T-helper 22 cell (primary cell): Measurements from ENCODE around the gene UMPS.
"Not testable (repeated sequence)": the region's sequence is repeated elsewhere in the genome, so short reads cannot be mapped to it uniquely, and the experiment has no call there.

Experiments used
- DNase-seq: peaks from one replicate; pipeline ENCODE4 v3.0.0-alpha.2; 2020; ENCODE audit warnings: low read depth

UMPS gene

GRCh38 chr3:124780356-124780755 is 50.1 kb downstream of the UMPS start:
- no peak for DNase-seq

DNA sequence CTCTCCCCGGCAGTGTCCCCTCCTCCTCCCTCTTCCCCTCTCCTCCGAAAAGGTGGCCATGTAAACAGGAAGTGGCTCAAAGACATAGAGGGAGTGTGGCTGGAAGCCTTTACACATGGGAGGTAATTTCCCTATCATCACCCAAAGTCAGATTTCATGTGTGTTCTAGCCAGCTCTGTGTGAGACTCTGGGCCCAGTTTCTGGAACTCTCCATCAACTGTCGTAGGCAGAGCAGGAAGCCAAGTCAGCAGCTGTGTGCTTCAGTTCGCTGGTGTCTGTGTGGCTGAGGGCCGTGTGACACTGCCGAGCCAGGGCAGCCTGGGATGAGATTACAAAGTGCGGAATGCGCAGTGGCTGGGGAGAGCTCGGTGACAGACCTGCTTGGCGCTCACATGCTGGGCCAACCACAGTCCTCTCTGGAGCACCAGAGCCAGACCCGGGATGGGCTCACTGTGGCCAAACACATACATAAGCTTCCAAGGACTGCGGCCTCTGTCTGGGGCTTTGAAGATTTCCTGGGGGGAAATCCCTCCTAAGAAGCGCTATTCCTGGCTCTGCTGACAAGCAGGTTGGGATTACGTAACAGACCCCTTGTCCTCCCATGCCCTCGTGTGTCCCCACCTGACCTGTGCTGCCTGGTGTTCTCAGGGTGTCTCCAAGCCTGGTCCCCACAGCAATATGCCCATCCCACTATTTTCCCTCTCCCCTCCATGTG is 50.7 kb downstream of the UMPS start:
- no peak for DNase-seq

DNA sequence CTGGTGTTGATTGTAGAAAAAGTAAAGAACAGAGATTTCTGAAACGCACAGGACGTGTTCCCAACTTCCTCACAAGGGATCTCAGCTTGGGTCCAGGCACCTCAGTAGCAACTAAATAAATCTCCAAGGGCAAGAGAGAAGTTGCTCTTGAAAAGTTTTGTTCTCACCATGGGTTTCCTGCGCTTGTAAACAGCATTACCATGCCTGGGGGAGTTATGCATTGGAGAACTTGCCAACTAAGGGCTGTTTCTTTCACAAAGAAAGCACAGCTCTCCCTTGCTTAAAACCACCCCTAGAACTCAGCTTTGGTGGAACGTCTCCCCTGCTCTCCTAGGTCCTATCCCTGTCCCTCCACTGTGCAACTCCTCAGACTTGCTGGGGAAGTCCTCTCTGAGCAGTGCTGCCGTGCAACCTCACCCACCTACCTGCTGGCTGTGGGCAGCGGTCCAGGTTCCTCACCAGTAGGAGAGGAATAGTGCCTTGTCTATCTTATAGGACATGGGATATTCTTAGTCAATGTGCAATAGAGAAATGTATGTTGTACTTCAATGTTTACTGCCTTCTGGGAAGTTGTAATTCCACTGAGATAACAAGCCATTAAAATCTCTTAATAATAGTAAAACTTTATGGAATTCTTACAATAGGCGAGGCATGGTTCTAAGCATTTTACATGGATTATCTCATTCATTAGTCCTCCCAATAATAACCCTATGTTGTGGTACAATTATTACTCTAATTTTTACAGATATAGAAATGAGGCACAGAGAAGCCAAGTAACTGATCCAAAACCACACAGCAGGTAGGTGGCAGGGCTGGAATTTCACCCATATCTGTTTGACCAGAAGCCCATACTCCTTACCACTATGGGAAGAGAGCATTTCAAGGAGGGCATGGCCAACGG is 51.5 kb downstream of the UMPS start:
- no peak for DNase-seq

DNA sequence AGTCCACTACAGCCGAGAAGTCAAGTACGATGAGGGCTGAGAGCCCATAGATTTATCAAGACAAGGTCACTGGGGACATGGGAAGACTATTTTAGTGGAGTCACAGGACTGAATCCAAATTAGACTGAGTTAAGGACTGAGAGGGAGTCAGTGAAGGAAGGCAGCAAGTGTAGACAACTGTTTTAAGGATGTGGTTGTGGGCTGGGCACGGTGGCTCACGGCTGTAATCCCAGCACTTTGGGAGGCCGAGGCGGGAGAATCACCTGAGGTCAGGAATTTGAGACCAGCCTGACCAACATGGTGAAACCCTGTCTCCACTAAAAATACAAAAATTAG is 52.1 kb downstream of the UMPS start:
- DNase-seq: not testable (repeated sequence)

GRCh38 chr3:124783696-124784095 is 53.4 kb downstream of the UMPS start:
- no peak for DNase-seq

DNA sequence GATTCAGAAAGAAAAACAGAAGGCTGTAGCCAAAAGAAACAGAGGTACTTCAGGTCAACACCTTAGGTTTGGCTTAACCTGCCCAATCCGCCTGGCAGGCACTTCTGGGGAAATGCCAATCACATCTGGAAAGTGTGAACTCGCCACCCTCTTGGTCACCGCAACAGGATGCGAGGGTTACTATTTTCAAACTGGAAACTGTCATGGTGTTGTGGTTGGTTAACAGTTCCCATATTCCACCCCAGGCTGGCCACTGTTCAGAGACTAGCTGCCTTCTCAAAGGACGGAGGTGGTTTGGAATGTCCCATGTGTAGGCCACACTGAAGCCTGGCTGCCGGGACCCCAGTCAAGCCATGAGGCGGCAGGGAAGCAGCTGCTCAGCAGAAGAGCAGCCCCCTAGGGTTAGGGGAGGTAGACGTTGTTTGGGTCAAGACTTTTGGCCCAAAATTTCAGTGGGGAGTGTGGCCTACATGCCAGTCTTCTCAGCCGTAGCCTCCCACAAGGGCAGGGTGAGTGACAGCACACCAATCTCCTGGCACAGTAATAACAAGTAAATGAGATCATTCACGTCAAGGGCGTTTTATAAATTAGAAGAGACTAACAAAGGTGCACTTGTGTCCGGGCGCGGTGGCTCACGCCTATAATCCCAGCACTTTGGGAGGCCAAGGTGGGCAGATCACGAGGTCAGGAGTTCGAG is 54.6 kb downstream of the UMPS start:
- DNase-seq: no peak

DNA sequence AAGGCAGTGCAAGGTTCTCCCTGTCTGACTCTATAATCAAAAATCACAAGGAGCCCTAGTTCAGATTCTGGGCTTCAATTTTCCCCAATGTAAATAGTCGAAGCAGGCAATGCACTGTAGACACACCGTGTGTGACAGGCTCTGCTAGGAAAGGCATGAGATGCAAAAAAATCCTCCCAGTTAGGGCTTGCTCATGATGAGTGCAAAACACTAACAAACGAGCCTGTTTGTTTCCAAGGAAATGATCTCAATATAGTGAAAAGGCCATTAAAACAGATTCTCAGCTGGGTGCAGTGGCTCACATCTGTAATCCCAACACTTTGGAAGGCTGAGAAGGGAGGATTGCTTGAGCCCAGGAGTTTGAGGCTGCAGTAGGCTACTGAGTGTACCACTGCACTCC is 55.7 kb downstream of the UMPS start:
- DNase-seq: no peak

DNA sequence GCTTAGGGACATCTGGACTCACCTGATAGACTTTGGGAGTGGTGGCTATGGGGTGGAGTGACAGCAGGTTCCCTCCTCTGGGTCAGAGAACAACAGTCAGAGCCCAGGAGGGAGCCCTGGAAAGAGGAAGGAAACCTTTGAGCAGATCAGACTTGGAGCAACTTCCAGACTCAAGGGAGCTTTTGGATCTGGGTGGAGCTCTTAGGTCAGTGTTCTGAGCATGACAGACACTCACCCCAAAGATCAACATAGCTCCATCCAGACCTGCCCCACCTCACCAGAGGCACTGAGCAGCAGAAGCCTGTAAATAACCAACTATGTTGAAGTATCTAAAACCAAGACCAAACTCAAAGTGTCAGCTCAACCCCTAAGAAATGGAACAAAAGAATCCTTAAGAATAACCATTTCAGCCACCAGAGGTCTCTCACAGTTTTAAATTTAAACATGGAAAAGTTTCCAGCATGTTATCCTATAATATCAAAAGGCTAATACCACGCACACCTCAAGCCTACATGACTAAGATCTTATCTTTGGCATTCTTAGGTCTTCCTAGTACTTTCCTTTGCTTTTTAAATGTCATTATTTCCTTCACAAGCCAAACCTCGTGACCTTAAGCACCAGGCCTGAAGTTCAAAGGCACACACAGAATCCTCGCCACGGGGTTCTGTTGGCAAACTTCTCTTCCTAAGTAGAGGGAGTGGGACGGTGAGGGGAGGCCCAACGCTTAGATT is 56.4 kb downstream of the UMPS start:
- DNase-seq: no peak

GRCh38 chr3:124787476-124788195 is 57.4 kb downstream of the UMPS start:
- DNase-seq: no peak

DNA sequence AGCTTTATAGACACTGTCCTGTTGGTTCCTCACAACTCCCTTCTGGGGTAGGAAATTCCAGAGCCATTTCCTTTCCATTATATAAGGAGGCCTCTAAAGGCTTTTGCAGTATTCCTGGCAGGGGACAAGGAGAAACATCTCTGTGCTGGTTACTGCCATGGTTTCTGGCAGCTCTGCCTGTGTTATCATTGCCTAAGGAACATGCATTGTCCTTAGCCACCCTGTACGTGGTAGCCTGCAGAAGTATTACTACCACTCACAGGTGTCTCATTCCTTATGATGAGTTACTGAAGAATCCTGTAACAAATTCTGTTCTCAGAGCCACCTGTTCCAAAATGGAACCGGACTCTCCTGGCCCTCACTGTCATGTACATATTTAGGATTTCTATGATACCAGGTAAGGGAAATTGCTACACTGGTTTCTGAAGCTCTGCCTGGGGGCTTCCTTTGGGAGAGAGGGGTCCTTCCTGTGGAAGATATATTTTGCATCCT is 58.0 kb downstream of the UMPS start:
- DNase-seq: no peak

DNA sequence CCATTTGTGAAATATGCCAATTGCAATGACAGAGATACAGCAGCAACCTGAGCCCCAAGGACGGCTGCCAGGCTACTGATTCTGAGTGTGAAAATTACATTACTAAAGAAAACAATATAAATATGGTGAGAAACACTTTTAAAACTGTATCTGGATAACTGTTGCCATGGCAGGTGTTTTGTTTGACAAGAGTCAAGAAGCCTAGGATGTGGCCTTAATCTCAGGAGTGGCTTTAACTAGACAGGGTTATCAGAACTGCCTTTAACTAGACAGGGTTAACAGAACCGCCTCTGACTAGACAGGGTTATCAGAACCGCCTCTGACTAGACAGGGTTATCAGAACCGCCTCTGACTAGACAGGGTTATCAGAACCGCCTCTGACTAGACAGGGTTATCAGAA is 58.9 kb downstream of the UMPS start:
- not testable (repeated sequence) for DNase-seq

DNA sequence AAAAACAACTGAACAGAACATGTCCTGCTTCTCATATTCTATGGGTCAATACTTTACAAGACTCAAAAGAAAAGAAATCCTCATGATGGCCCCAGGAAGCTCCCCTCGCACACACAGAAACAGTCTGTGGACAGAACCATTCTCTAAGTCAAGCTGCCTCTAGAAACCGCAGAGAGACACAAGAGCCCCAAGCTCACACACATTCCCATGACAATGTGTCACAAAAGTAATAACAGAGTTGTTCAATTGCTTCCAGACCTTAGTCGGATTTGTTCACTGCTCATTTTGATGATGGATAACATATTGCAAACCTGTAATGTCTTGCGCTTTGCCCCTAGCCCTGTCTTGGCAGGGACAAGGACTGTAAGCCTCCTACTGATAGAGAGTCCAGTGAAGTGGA is 60.9 kb downstream of the UMPS start:
- no peak for DNase-seq

DNA sequence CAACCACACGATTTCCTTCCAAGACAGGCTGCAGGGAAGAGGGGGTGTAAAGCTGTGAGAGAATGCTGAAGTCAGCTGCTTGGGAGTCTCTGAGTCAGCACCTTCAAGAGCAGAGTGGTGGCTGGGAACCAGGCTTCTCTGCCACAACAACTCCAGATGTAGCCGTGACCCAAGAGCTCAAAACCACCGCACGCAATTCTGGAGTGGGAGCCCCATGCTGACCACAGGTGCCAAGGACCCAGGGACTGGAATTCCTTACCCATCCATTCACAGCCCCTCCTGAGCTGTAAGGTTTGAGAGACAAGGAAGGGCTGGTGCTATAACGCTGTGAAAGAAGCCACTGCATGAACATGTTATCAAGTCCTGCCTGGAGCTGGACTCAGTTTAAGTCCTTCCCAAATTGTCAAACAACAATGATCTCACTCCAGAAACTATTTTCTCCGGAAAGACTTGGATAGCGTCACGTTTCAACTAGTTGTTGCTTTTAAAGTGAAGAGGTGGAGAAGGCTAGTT is 61.4 kb downstream of the UMPS start:
- no peak for DNase-seq

GRCh38 chr3:124792341-124793040 is 62.2 kb downstream of the UMPS start:
- DNase-seq: no peak

- no peak for DNase-seq
Observed at GRCh38 chr3:124793054-124793739, 62.9 kb downstream of the UMPS start.

- no peak for DNase-seq
Observed at GRCh38 chr3:124796477-124796876, 66.2 kb downstream of the UMPS start.

- DNase-seq: no peak
Observed at GRCh38 chr3:124797426-124797945, 67.2 kb downstream of the UMPS start.
